Stomach (tissue), 9 donors: ENCODE data around the gene CYS1. TPM values are rescaled to one million over a fixed set of nuclear protein-coding genes. Genes with fewer than 3 reads are reported as not detected.

ENCODE experiments used
- DNase-seq, 2 donors: peaks; one replicate each; pipeline versions ENCODE4 v3.0.0 to v3.0.0-alpha.2; 2013 to 2019
- H3K27ac ChIP-seq, 5 donors: fragments of 200-600 bp in 4 of 5; sonication (generic) in 4 of 5; one replicate each; pipeline ENCODE4 v1.5.1; 2013 to 2019; ENCODE audit warnings: mild to moderate bottlenecking in 1 of 5, moderate library complexity in 1 of 5
- H3K27me3 ChIP-seq, 3 donors: fragments of 200-600 bp; sonication (generic); one replicate each; pipeline ENCODE4 v1.5.1; 2017 to 2019; ENCODE audit warnings: mixed run types in 1 of 3
- H3K36me3 ChIP-seq, 4 donors: fragments of 200-600 bp; sonication (generic); 1 replicate in 3 of 4; 2 replicates in 1 of 4; pipeline ENCODE4 v1.5.1; 2016 to 2019
- H3K4me1 ChIP-seq, 4 donors: fragments of 200-600 bp; sonication (generic); one replicate each; pipeline ENCODE4 v1.5.1; 2016 to 2019
- H3K4me3 ChIP-seq, 4 donors: fragments of 200-600 bp; sonication (generic) in 3 of 4; one replicate each; pipeline ENCODE4 v1.5.1; 2016 to 2019; ENCODE audit warnings: mild to moderate bottlenecking in 1 of 4
- H3K9me3 ChIP-seq, 4 donors: fragments of 200-600 bp; sonication (generic); one replicate each; pipeline ENCODE4 v1.5.1; 2016 to 2019
- CTCF ChIP-seq, 7 experiments: fragments of 450-650 bp in 4 of 7; fragments of 200-600 bp in 3 of 7; sonication (generic) in 3 of 7; IDR thresholded peaks; one replicate each; pipeline ENCODE4 v1.5.1; 2016 to 2019; ENCODE audit warnings: antibody characterized with exemption in 7 of 7, control low read depth in 2 of 7, mild to moderate bottlenecking in 1 of 7
- EP300 ChIP-seq: sonication (generic); formaldehyde crosslinking; IDR thresholded peaks from one replicate; pipeline ENCODE4 v1.6.1; 2017; ENCODE audit warnings: antibody characterized with exemption
- POLR2A ChIP-seq, 4 donors: fragments of 450-650 bp; IDR thresholded peaks; one replicate each; pipeline ENCODE4 v1.6.1; 2016; ENCODE audit warnings: antibody characterized with exemption in 4 of 4, control low read depth in 2 of 4, mild to moderate bottlenecking in 1 of 4, moderate library complexity in 1 of 4
- POLR2AphosphoS5 ChIP-seq, 3 donors: sonication (generic); formaldehyde crosslinking; IDR thresholded peaks; one replicate each; pipeline ENCODE4 v1.6.1; 2016; ENCODE audit warnings: antibody characterized with exemption in 3 of 3
- WGBS, 5 donors: extraction: QIAGEN DNeasy Blood & Tissue Kit in 3 of 5; methylation state at CpG; one replicate each; pipeline versions ENCODE4 v1.1.5 to v1.1.7; 2013 to 2018; 5-methylcytosine and 5-hydroxymethylcytosine counted together
- intact Hi-C: fragments of 100-400 bp; cut with DNase I; formaldehyde crosslinking; loops from one replicate; pipeline ENCODE4 v1.15.1; 2023; ENCODE audit warnings: low total_unique reads
- polyA plus RNA-seq, 3 donors: library from polyadenylated mRNA; stranded (reverse); fragments of 200-250 nt; gene quantifications; one replicate each; pipeline ENCODE4 v1.2.3, GENCODE V29; 2013
- total RNA-seq, 5 donors: library from RNA; depleted of rRNA; stranded (reverse); fragments of >200 nt; gene quantifications; one replicate each; pipeline versions ENCODE4 v1.1.0 to v1.2.3, GENCODE V29; 2014 to 2016
- donor health status: healthy with polysubstance abuse.
- donor health status: Bipolar disorder and iron deficiency.
- donor health status: healthy.

Gene CYS1
- total and polyA plus RNA-seq, 8 donors: 1.1 to 33.8 (median 3.9) TPM; not detected in 1

- H3K4me3 ChIP-seq: peak overlapping the region in 1 of 4 donors; percentile 46
- peaks cover 44 to 87% (median 77%) of the 10 kb centered on the region in 4 donors for H3K4me1 ChIP-seq
- no peak for DNase-seq
- H3K27me3 ChIP-seq: no peaks in the 10 kb centered on the region
- peak overlapping the region; percentile 92 to 99 (median 92) for H3K27ac ChIP-seq
- no peaks in the 10 kb centered on the region for H3K9me3 ChIP-seq
- TF ChIP-seq POLR2A (IDR thresholded peaks at IDR 0.05) (no peak), CTCF (IDR thresholded peaks at IDR 0.05) (no peak), POLR2AphosphoS5 (IDR thresholded peaks at IDR 0.05) (no peak), EP300 (no peak)
- intact Hi-C loops: no loop called here
- H3K36me3 ChIP-seq: peaks cover 0 to 9% (median 8%) of the 10 kb centered on the region in 4 donors
- WGBS, 5 donors: 87 to 96% (median 89%) methylated on average over 14 of the region's 14 CpGs
Measured at GRCh38 chr2:10041711-10042110, 38.5 kb downstream of the CYS1 start.

- WGBS, 5 donors: 65 to 73% (median 70%) methylated on average over 12 to 16 of the region's 16 CpGs
- H3K27ac ChIP-seq: peak overlapping the region; percentile 2 to 99 (median 92)
- H3K4me1 ChIP-seq: peaks cover 42 to 87% (median 75%) of the 10 kb centered on the region in 4 donors
- no peaks in the 10 kb centered on the region for H3K9me3 ChIP-seq
- no peaks in the 10 kb centered on the region for H3K27me3 ChIP-seq
- no peak overlapping the region for H3K4me3 ChIP-seq
- no peaks in the 10 kb centered on the region for H3K36me3 ChIP-seq
- intact Hi-C loops: no loop called here
- DNase-seq: peak in 1 of 2 donors; percentile 82
- TF ChIP-seq POLR2A (IDR thresholded peaks at IDR 0.05): no peak
- no peak for TF ChIP-seq EP300
- TF ChIP-seq CTCF (IDR thresholded peaks at IDR 0.05): peak in 1 of 7 experiments; percentile 21
- TF ChIP-seq POLR2AphosphoS5 (IDR thresholded peaks at IDR 0.05): no peak
Measured at GRCh38 chr2:10039658-10040410, 40.4 kb downstream of the CYS1 start.

GRCh38 chr2:10038716-10039115 is 41.5 kb downstream of the CYS1 start:
- intact Hi-C loops: no loop called here
- no peak for DNase-seq
- peaks cover 35 to 82% (median 68%) of the 10 kb centered on the region in 4 donors for H3K4me1 ChIP-seq

GRCh38 chr2:10038123-10038522 is 42.1 kb downstream of the CYS1 start:
- WGBS, 5 donors: 84 to 91% (median 86%) methylated on average over 7 to 10 of the region's 10 CpGs
- DNase-seq: no peak
- TF ChIP-seq EP300: no peak
- no peak for TF ChIP-seq POLR2AphosphoS5 (IDR thresholded peaks at IDR 0.05)
- no peak for TF ChIP-seq CTCF (IDR thresholded peaks at IDR 0.05)
- no peak for TF ChIP-seq POLR2A (IDR thresholded peaks at IDR 0.05)

More at GRCh38 chr2:10038716-10039115, 41.5 kb downstream of the CYS1 start:
- no peak overlapping the region for H3K4me3 ChIP-seq
- no peaks in the 10 kb centered on the region for H3K36me3 ChIP-seq
- no peaks in the 10 kb centered on the region for H3K9me3 ChIP-seq
- no peak for TF ChIP-seq POLR2AphosphoS5 (IDR thresholded peaks at IDR 0.05)
- TF ChIP-seq CTCF (IDR thresholded peaks at IDR 0.05): no peak
- no peak for TF ChIP-seq POLR2A (IDR thresholded peaks at IDR 0.05)
- TF ChIP-seq EP300: no peak
- H3K27ac ChIP-seq: peak overlapping the region in 3 of 5 donors; percentile 74 to 99 (median 77)
- H3K27me3 ChIP-seq: no peaks in the 10 kb centered on the region

More at GRCh38 chr2:10038123-10038522, 42.1 kb downstream of the CYS1 start:
- H3K27ac ChIP-seq: peak overlapping the region in 4 of 5 donors; percentile 6 to 99 (median 76)
- no peak overlapping the region for H3K4me3 ChIP-seq
- H3K4me1 ChIP-seq: peaks cover 35 to 82% (median 68%) of the 10 kb centered on the region in 4 donors
- H3K36me3 ChIP-seq: no peaks in the 10 kb centered on the region
- H3K9me3 ChIP-seq: no peaks in the 10 kb centered on the region
- intact Hi-C loops: no loop called here
- no peaks in the 10 kb centered on the region for H3K27me3 ChIP-seq
